ENCODE measurements around the gene FHIT.

The FHIT gene

DNA sequence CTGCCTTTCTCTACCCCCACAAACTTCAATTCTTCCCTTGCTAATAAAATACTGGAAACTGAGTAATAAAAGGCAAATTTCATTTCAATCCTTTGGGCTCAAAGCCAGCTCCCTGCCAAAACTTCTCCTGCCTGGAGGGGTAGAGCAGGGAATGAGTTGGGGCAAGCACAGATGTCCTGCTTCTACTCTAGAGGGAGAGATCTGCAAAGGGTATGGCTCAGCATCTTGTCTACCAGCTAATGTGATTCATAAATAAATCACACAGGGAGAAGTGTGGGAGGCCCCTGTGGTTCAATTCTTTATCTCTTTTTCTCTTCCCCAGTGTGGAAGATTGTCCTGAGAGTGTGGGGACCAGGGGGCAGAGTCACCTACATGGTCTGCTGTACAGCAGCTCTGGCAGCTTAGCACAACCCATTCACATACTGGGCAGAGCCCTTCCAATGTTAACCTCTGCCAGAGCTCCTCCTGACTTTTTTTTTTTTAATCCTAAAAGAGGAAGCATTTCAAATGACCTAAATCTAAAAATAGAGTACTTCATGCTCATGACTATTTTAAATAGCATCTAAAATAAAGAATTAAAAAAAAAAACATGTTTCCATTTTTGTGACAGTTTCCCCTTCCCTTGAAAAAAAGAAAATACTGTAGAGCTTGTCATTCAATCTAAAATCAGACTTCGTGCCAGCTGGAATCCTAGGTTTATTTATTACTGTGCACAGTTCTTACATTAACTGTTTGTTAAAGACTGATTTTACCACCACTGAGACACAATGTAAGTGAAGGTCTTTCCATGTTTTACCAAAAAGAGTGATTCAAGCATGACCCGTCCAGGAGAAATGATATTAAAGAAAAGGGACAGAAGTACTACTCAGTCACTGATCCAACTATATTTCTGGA, 1117.7 kb downstream of the FHIT start:
- DNase-seq (ENCODE audit: low read depth in 2 of 2) = no peak
- TF ChIP-seq, protein P1, sequence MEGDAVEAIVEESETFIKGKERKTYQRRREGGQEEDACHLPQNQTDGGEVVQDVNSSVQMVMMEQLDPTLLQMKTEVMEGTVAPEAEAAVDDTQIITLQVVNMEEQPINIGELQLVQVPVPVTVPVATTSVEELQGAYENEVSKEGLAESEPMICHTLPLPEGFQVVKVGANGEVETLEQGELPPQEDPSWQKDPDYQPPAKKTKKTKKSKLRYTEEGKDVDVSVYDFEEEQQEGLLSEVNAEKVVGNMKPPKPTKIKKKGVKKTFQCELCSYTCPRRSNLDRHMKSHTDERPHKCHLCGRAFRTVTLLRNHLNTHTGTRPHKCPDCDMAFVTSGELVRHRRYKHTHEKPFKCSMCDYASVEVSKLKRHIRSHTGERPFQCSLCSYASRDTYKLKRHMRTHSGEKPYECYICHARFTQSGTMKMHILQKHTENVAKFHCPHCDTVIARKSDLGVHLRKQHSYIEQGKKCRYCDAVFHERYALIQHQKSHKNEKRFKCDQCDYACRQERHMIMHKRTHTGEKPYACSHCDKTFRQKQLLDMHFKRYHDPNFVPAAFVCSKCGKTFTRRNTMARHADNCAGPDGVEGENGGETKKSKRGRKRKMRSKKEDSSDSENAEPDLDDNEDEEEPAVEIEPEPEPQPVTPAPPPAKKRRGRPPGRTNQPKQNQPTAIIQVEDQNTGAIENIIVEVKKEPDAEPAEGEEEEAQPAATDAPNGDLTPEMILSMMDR (IDR thresholded peaks at IDR 0.05; ENCODE audit: low read depth, low read length) = no peak

GRCh38 chr3:60131618-60132017, 1119.6 kb downstream of the FHIT start:
- no peak overlapping the region for H3K4me3 ChIP-seq (replicated peaks in 1 of 2; ENCODE audit: low read depth in 2 of 2, low read length in 2 of 2)
- DNase-seq (ENCODE audit: low read depth in 2 of 2) = no peak
- TF ChIP-seq, protein P1 (IDR thresholded peaks at IDR 0.05; ENCODE audit: low read depth, low read length) = no peak

More for the DNA sequence above, 1117.7 kb downstream of the FHIT start:
- H3K4me3 ChIP-seq (replicated peaks in 1 of 2; ENCODE audit: low read depth in 2 of 2, low read length in 2 of 2) = no peak overlapping the region

DNA sequence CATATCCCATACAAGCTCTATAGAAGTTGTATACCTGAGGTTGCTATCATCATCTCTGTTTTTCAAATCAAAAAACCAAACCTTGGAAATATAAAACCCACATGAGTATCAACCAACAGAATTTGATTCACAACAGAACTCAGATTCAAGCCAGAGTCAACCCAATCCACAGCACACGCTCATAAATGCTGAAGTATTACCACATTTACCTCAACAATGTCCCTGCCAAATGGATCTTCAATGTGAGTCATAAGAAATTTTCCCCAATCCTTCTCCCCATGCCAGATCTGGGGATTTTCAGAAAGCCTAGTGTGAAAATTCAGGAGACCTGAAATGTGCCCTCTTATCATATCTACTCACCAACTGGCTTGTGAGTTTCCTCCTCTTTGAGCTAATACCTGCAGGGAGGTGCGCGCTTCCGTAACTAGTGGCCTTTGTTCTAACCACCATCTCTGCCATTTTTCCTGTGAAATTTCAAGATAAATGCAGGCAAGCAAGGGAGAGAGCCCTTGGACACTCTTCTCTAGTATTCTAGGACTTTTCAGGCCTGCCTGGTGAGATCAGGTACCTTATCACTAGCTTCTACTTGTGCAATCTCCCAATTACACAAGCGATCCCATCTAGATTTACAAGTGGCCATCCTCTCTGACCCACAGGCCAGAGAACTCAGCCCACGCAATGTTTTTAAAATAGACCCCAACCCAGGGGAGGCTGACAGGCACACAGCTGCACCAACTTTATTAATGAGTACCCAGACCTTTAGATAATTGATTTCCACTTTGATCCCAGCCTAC, 1124.5 kb downstream of the FHIT start:
- no peak for DNase-seq (ENCODE audit: low read depth in 2 of 2)
- TF ChIP-seq, protein P1 (IDR thresholded peaks at IDR 0.05; ENCODE audit: low read depth, low read length) = no peak
- H3K4me3 ChIP-seq (replicated peaks in 1 of 2; ENCODE audit: low read depth in 2 of 2, low read length in 2 of 2) = no peak overlapping the region

GRCh38 chr3:60125686-60126085, 1125.6 kb downstream of the FHIT start:
- TF ChIP-seq, protein P1 (IDR thresholded peaks at IDR 0.05; ENCODE audit: low read depth, low read length) = no peak
- no peak overlapping the region for H3K4me3 ChIP-seq (replicated peaks in 1 of 2; ENCODE audit: low read depth in 2 of 2, low read length in 2 of 2)

GRCh38 chr3:60120245-60120644, 1131.0 kb downstream of the FHIT start:
- H3K4me3 ChIP-seq (replicated peaks in 1 of 2; ENCODE audit: low read depth in 2 of 2, low read length in 2 of 2) = no peak overlapping the region
- DNase-seq (ENCODE audit: low read depth in 2 of 2) = no peak
- TF ChIP-seq, protein P1 (IDR thresholded peaks at IDR 0.05; ENCODE audit: low read depth, low read length) = no peak

More at GRCh38 chr3:60125686-60126085, 1125.6 kb downstream of the FHIT start:
- DNase-seq (ENCODE audit: low read depth in 2 of 2) = no peak

- no peak for DNase-seq (ENCODE audit: low read depth in 2 of 2)
- TF ChIP-seq, protein P1 (IDR thresholded peaks at IDR 0.05; ENCODE audit: low read depth, low read length) = no peak
- H3K4me3 ChIP-seq (replicated peaks in 1 of 2; ENCODE audit: low read depth in 2 of 2, low read length in 2 of 2) = no peak overlapping the region
These were observed 1137.1 kb downstream of the FHIT start for GRCh38 chr3:60114191-60114590.

All from cardiac fibroblast (primary cell).